VCaP (cell line): ENCODE measurements around the gene MILR1.
"Not testable (repeated sequence)": the region's sequence is repeated elsewhere in the genome, so short reads cannot be mapped to it uniquely, and the experiment has no call there.

Source experiments
- H3K27ac ChIP-seq: fragments of 450-650 bp; 2 replicates; pipeline ENCODE4 v1.5.1; 2017
- CTCF ChIP-seq: fragments of 450-650 bp; conservative IDR thresholded peaks from 2 replicates; pipeline ENCODE4 v1.5.1; 2017; ENCODE audit warnings: mild to moderate bottlenecking, moderate library complexity

Gene MILR1

GRCh38 chr17:64488301-64488700, 39.4 kb downstream of the MILR1 start:
- H3K27ac ChIP-seq: no peak overlapping the region
- TF ChIP-seq CTCF: no peak

- TF ChIP-seq CTCF: peak; percentile 64
- H3K27ac ChIP-seq: no peak overlapping the region
These were observed 42.3 kb downstream of the MILR1 start for GRCh38 chr17:64491034-64491860.

GRCh38 chr17:64491994-64492393, 43.1 kb downstream of the MILR1 start:
- no peak for TF ChIP-seq CTCF
- no peak overlapping the region for H3K27ac ChIP-seq

GRCh38 chr17:64492481-64493109, 43.7 kb downstream of the MILR1 start:
- no peak overlapping the region for H3K27ac ChIP-seq
- peak; percentile 28; the same call in 1 of the 2 replicates for TF ChIP-seq CTCF

GRCh38 chr17:64494121-64494520, 45.2 kb downstream of the MILR1 start:
- H3K27ac ChIP-seq: no peak overlapping the region
- no peak for TF ChIP-seq CTCF

GRCh38 chr17:64495300-64495699, 46.4 kb downstream of the MILR1 start:
- not testable (repeated sequence) for H3K27ac ChIP-seq

- peak overlapping the region; percentile 75 for H3K27ac ChIP-seq
- no peak for TF ChIP-seq CTCF
These were observed 47.5 kb downstream of the MILR1 start for GRCh38 chr17:64496348-64496785.
